ENCODE measurements around the gene RFPL2.
"Not testable (repeated sequence)": the region's sequence is repeated elsewhere in the genome, so short reads cannot be mapped to it uniquely, and the experiment has no call there.

The RFPL2 gene

DNA sequence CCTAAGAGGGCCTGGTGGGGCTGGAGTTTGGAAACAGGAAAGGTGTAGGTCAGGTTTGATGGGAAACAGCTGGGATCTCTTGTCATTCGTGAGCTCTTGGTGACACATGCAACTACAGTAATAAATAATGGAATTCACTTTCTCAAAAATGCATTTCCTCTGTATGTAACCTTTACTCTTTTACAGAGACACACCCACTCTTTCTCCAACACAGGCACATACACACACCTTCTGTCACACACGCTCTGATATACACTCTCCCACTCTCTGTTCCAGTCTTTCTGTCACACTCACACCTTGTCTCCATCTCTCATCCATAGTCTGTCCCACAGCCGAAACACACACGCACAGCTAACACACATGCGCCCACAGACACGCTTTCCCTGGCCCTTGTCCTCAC lies 39.2 kb downstream of the RFPL2 start:
- H3K4me3 ChIP-seq (ENCODE audit: control insufficient read depth, low read depth, low read length): no peak overlapping the region
- DNase-seq (ENCODE audit: low read depth): no peak
- TF ChIP-seq, protein P1, sequence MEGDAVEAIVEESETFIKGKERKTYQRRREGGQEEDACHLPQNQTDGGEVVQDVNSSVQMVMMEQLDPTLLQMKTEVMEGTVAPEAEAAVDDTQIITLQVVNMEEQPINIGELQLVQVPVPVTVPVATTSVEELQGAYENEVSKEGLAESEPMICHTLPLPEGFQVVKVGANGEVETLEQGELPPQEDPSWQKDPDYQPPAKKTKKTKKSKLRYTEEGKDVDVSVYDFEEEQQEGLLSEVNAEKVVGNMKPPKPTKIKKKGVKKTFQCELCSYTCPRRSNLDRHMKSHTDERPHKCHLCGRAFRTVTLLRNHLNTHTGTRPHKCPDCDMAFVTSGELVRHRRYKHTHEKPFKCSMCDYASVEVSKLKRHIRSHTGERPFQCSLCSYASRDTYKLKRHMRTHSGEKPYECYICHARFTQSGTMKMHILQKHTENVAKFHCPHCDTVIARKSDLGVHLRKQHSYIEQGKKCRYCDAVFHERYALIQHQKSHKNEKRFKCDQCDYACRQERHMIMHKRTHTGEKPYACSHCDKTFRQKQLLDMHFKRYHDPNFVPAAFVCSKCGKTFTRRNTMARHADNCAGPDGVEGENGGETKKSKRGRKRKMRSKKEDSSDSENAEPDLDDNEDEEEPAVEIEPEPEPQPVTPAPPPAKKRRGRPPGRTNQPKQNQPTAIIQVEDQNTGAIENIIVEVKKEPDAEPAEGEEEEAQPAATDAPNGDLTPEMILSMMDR (conservative IDR thresholded peaks at IDR 0.05; ENCODE audit: control insufficient read depth, insufficient read depth, low read depth, low read length): no peak

GRCh38 chr22:32164075-32164860 lies 40.6 kb downstream of the RFPL2 start:
- DNase-seq (ENCODE audit: low read depth): no peak
- TF ChIP-seq, protein P1 (conservative IDR thresholded peaks at IDR 0.05; ENCODE audit: control insufficient read depth, insufficient read depth, low read depth, low read length): no peak

DNA sequence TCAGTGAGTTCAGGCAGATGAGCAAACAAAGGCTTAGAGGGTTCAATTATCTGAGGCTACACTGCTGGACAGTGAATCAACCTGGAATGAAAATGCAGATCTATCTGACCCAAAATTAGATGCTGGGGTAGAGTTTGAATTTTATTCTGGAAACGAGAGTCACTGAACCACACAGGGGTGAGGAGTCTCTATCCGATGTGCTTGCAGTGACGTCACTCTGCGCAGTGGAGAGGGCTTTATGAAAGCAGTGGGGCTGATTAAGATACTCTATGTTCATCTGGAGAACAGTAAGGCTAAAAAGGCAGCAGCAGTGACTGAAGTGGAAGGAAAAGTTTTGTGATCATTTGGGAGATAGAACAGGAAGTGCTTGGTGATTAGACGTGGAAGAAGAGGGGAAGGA lies 44.5 kb downstream of the RFPL2 start:
- DNase-seq (ENCODE audit: low read depth): not testable (repeated sequence)

More at GRCh38 chr22:32164075-32164860, 40.6 kb downstream of the RFPL2 start:
- H3K4me3 ChIP-seq (ENCODE audit: control insufficient read depth, low read depth, low read length): no peak overlapping the region

GRCh38 chr22:32158712-32159533 lies 46.0 kb downstream of the RFPL2 start, which contains the start of gene C22orf42:
C22orf42 (minus strand) TSS chr22:32159303; CDS start chr22:32159215, 88 bp downstream.
- TF ChIP-seq, protein P1 (conservative IDR thresholded peaks at IDR 0.05; ENCODE audit: control insufficient read depth, insufficient read depth, low read depth, low read length): no peak
- no peak within 1 kb of the TSS for H3K4me3 ChIP-seq (ENCODE audit: control insufficient read depth, low read depth, low read length)
- no peak for DNase-seq (ENCODE audit: low read depth)

More for the DNA sequence above, 44.5 kb downstream of the RFPL2 start:
- not testable (repeated sequence) for H3K4me3 ChIP-seq (ENCODE audit: control insufficient read depth, low read depth, low read length)

GRCh38 chr22:32157632-32158031 lies 47.2 kb downstream of the RFPL2 start:
- not testable (repeated sequence) for H3K4me3 ChIP-seq (ENCODE audit: control insufficient read depth, low read depth, low read length); DNase-seq (ENCODE audit: low read depth)

GRCh38 chr22:32154727-32155126 lies 50.1 kb downstream of the RFPL2 start:
- H3K4me3 ChIP-seq (ENCODE audit: control insufficient read depth, low read depth, low read length); DNase-seq (ENCODE audit: low read depth): not testable (repeated sequence)

GRCh38 chr22:32151641-32152040 lies 53.2 kb downstream of the RFPL2 start:
- not testable (repeated sequence) for H3K4me3 ChIP-seq (ENCODE audit: control insufficient read depth, low read depth, low read length); DNase-seq (ENCODE audit: low read depth)

DNA sequence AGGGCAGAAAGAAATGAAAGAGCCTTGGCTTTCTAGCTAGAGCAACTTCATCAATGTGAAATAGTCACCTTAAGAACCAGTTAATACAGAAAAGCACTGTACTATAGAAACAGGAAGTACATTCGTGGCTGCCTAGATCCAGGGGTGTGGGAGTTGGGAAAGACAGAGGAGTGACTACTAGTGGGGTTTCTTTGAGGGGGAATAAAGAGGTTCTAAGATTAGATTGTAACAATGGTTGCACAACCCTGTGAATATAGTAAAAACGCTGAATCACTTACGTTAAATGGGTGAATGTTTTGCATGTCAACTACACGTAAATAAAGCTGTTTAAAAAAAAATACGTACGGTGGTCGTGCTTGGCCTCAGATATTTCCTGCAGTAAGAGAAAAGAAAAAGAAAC lies 54.2 kb downstream of the RFPL2 start:
- H3K4me3 ChIP-seq (ENCODE audit: control insufficient read depth, low read depth, low read length); DNase-seq (ENCODE audit: low read depth): not testable (repeated sequence)

- not testable (repeated sequence) for H3K4me3 ChIP-seq (ENCODE audit: control insufficient read depth, low read depth, low read length); DNase-seq (ENCODE audit: low read depth)
These were observed 56.5 kb downstream of the RFPL2 start for GRCh38 chr22:32148372-32148771.

GRCh38 chr22:32147128-32147527 lies 57.7 kb downstream of the RFPL2 start:
- not testable (repeated sequence) for H3K4me3 ChIP-seq (ENCODE audit: control insufficient read depth, low read depth, low read length); DNase-seq (ENCODE audit: low read depth)
